Breast epithelium (tissue), 3 donors: Measurements from ENCODE around the gene MYMK.

ENCODE experiments used
- POLR2A ChIP-seq: fragments of 450-650 bp; IDR thresholded peaks from one replicate; pipeline ENCODE4 v1.6.1; 2016; ENCODE audit warnings: antibody characterized with exemption, mild to moderate bottlenecking, moderate library complexity
- TF ChIP-seq, protein P1 (sequence below), 3 donors: fragments of 450-650 bp; IDR thresholded peaks; one replicate each; pipeline ENCODE4 v1.5.1; 2016 to 2017; ENCODE audit warnings: antibody characterized with exemption in 3 of 3, mild to moderate bottlenecking in 3 of 3, moderate library complexity in 3 of 3

DNA sequence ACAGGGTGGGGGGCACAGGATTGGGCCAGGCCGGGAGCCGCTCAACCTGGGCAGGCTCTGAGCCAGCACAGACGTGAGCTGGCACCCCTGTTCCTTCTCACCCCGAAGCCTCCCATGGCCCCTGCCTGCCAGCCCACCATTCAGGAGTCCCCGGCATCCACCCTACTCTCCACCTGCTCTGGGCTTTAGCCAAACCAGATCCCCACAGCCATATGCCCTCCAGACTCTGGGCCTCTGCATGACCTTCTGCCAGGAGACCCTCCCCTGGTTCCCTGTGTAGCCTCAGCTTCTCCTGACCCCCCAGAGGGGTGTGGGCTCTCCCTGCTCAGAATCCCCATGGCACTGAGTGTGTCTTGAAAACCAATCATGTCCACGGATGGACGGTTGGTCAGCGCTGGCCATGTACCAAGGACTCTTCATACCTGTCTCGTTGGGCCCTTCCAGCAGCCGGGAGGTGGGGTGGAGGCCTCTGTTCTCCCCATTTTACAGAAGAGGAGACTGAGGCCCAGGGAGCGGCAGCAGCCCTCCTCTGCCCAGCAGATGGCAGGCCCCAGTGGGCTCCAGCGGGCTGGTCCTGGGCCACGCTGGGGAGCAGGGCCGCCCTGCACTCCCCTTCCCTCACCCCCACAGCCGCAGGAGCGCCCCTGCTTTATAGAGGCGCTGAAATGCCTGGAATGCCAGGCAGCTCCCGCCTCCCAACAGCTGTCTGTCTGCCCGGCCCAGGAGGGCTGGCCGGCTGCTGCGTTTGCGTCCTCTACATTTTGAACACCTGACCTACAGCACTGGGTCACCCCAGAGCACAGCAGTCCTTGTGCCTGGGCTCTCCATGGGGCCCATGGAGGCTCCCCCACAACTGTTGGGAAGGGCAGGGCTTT lies 3.5 kb upstream of the MYMK start:
- TF ChIP-seq, protein P1, sequence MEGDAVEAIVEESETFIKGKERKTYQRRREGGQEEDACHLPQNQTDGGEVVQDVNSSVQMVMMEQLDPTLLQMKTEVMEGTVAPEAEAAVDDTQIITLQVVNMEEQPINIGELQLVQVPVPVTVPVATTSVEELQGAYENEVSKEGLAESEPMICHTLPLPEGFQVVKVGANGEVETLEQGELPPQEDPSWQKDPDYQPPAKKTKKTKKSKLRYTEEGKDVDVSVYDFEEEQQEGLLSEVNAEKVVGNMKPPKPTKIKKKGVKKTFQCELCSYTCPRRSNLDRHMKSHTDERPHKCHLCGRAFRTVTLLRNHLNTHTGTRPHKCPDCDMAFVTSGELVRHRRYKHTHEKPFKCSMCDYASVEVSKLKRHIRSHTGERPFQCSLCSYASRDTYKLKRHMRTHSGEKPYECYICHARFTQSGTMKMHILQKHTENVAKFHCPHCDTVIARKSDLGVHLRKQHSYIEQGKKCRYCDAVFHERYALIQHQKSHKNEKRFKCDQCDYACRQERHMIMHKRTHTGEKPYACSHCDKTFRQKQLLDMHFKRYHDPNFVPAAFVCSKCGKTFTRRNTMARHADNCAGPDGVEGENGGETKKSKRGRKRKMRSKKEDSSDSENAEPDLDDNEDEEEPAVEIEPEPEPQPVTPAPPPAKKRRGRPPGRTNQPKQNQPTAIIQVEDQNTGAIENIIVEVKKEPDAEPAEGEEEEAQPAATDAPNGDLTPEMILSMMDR (IDR thresholded peaks at IDR 0.05) = no peak
- TF ChIP-seq POLR2A = no peak
